Neural cell (in vitro differentiated cells): ENCODE data around the gene CACNA1C. TPM values are rescaled to one million over a fixed set of nuclear protein-coding genes. Genes with fewer than 3 reads are reported as not detected.
A peak's percentile ranks its signal among the peaks of the same experiment; 100 is the strongest.

Experiments
- H2AFZ ChIP-seq: fragments of 200-600, 300-800 bp; sonication (generic), shearing (Covaris generic); 2 replicates; pipeline ENCODE4 v1.6.0; 2014; ENCODE audit warnings: low read depth, mild to moderate bottlenecking, antibody characterized with exemption, low read length, moderate library complexity
- H3F3A ChIP-seq: fragments of 200-600 bp; shearing (Covaris generic); 2 replicates; pipeline ENCODE4 v1.6.1; 2016; ENCODE audit warnings: mild to moderate bottlenecking, moderate library complexity, mixed read lengths, antibody characterized with exemption, low read length; ENCODE audit not compliant: insufficient read depth, poor library complexity, severe bottlenecking
- H3K27ac ChIP-seq: fragments of 200-600, 300-800 bp; sonication (generic), shearing (Covaris generic); 2 replicates; pipeline ENCODE4 v1.5.1; 2014; ENCODE audit warnings: mild to moderate bottlenecking, low read length, moderate library complexity
- H3K27me3 ChIP-seq: fragments of 300-800, 200-600 bp; sonication (generic), shearing (Covaris generic); 2 replicates; pipeline ENCODE4 v1.6.0; 2014; ENCODE audit warnings: mild to moderate bottlenecking, low read depth, low read length, moderate library complexity; ENCODE audit not compliant: insufficient read depth
- H3K36me3 ChIP-seq: fragments of 300-800, 200-600 bp; sonication (generic), shearing (Covaris generic); 2 replicates; pipeline ENCODE4 v1.5.1; 2014; ENCODE audit warnings: mild to moderate bottlenecking, antibody characterized with exemption, low read length, moderate library complexity; ENCODE audit not compliant: insufficient read depth
- H3K4me2 ChIP-seq: fragments of 300-800, 200-600 bp; sonication (generic), shearing (Covaris generic); 2 replicates; pipeline ENCODE4 v1.6.0; 2014; ENCODE audit warnings: mild to moderate bottlenecking, low read length
- H3K4me3 ChIP-seq: fragments of 300-800, 200-600 bp; sonication (generic), shearing (Covaris generic); 2 replicates; pipeline ENCODE4 v1.5.1; 2014; ENCODE audit warnings: mild to moderate bottlenecking, low read length, moderate library complexity
- H3K79me2 ChIP-seq: fragments of 200-600 bp; shearing (Covaris generic); replicated peaks from 2 replicates; pipeline ENCODE4 v1.6.0; 2014; ENCODE audit warnings: mild to moderate bottlenecking, low read length, moderate library complexity; ENCODE audit not compliant: insufficient read depth
- H3K9ac ChIP-seq: fragments of 300-800, 200-600 bp; sonication (generic), shearing (Covaris generic); 2 replicates; pipeline ENCODE4 v1.6.1; 2016; ENCODE audit warnings: mild to moderate bottlenecking, low read length, mixed read lengths
- H3K9me2 ChIP-seq: fragments of 200-600 bp; shearing (Covaris generic); 2 replicates; pipeline ENCODE4 v1.6.1; 2016; ENCODE audit warnings: mild to moderate bottlenecking, low read length, mixed read lengths; ENCODE audit not compliant: insufficient read depth
- H3K9me3 ChIP-seq: fragments of 200-600, 300-800 bp; sonication (generic), shearing (Covaris generic); 2 replicates; pipeline ENCODE4 v1.6.1; 2016; ENCODE audit warnings: mild to moderate bottlenecking, mixed run types, low read length, moderate library complexity, mixed read lengths
- H4K20me1 ChIP-seq: fragments of 200-600 bp; shearing (Covaris generic); 2 replicates; pipeline ENCODE4 v1.6.1; 2016; ENCODE audit warnings: mild to moderate bottlenecking, mixed run types; ENCODE audit not compliant: insufficient read depth
- EP300 ChIP-seq: fragments of 450-650 bp; conservative IDR thresholded peaks from 2 replicates; pipeline ENCODE4 v1.6.1; 2014; ENCODE audit warnings: antibody characterized with exemption, mild to moderate bottlenecking, moderate library complexity; ENCODE audit not compliant: poor library complexity, severe bottlenecking
- EZH2 ChIP-seq: fragments of 200-600, 300-800 bp; shearing (Covaris generic), sonication (generic); IDR thresholded peaks from 2 replicates; pipeline ENCODE4 v1.6.1; 2014; ENCODE audit warnings: antibody characterized with exemption, low read length, borderline replicate concordance, mild to moderate bottlenecking; ENCODE audit not compliant: insufficient read depth, poor library complexity, severe bottlenecking
- MXI1 ChIP-seq: fragments of 450-650 bp; conservative IDR thresholded peaks from 2 replicates; pipeline ENCODE4 v1.6.1; 2014; ENCODE audit warnings: antibody characterized with exemption, mild to moderate bottlenecking; ENCODE audit not compliant: poor library complexity, severe bottlenecking
- POLR2AphosphoS5 ChIP-seq: IDR thresholded peaks from 2 replicates; pipeline ENCODE4 v1.6.1; 2012
- RAD21 ChIP-seq: fragments of 450-650 bp; conservative IDR thresholded peaks from 2 replicates; pipeline ENCODE4 v1.6.1; 2014; ENCODE audit warnings: antibody characterized with exemption, mild to moderate bottlenecking, moderate library complexity
- SMC3 ChIP-seq: fragments of 450-650 bp; conservative IDR thresholded peaks from 2 replicates; pipeline ENCODE4 v1.6.1; 2014; ENCODE audit warnings: antibody characterized with exemption, mild to moderate bottlenecking, moderate library complexity; ENCODE audit not compliant: poor library complexity
- polyA plus RNA-seq: library from polyadenylated mRNA; depleted of rRNA; stranded (reverse); fragments of >200 nt; gene quantifications from 2 replicates; pipeline ENCODE4 v1.2.3, GENCODE V29; 2014
- TF ChIP-seq, protein P1 (sequence below): fragments of 450-650 bp; IDR thresholded peaks from 2 replicates; pipeline ENCODE4 v1.5.1; 2014; ENCODE audit warnings: antibody characterized with exemption, mild to moderate bottlenecking, moderate library complexity; ENCODE audit not compliant: poor library complexity, severe bottlenecking
- TF ChIP-seq, protein P2 (sequence below): IDR thresholded peaks from 2 replicates; pipeline ENCODE4 v1.6.1; 2012; ENCODE audit warnings: borderline replicate concordance

Gene CACNA1C
- polyA plus RNA-seq, 1 donor from 2014 or later, result 9.7 TPM

DNA sequence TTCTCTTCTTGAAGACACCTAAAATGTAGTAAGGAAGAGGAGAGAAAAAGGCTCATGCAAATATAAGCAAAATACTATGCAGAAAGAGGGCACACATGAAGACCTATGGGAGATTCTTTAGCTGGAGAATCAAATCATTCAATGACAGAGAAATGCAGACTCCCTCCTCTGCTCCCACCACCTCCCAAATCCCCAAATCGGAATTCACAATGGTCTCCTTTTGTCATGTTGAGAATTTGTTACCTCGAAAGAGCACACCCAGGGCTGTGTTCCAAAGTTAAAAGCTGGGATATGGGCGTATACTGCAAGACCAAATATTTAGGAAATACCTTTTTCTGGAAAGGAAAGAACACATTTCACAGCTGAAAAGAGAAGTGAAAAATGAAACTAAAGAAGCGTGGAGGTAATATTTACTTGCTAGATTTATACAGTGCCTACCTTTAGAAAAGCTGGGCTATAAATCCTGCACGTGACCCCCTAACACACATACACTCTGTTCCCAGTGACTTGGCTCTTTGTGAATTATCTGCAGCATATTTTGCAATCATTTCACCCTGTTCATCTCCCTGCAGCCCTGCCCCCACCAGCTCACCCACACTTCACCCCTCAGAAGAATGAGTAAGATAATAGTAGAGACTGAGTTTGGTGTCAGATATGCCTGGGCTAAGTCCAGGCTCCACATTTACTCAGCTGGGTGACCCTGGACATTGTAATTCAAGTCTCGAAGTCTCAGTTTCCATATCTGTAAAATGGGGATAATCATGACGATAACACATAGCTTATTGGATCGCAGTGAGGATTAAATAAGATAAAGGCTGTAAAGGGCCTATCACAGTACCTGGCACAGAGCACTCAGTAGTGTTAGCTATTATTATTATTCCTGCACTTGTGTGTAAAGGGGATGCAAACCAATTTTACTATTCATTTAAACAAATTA is 2.9 kb upstream of the CACNA1C start:
- Histone ChIP-seq H4K20me1 (no peaks in the 10 kb centered on the region), H3K4me2 (no peak overlapping the region), H3K27me3 (no peaks in the 10 kb centered on the region)

DNA sequence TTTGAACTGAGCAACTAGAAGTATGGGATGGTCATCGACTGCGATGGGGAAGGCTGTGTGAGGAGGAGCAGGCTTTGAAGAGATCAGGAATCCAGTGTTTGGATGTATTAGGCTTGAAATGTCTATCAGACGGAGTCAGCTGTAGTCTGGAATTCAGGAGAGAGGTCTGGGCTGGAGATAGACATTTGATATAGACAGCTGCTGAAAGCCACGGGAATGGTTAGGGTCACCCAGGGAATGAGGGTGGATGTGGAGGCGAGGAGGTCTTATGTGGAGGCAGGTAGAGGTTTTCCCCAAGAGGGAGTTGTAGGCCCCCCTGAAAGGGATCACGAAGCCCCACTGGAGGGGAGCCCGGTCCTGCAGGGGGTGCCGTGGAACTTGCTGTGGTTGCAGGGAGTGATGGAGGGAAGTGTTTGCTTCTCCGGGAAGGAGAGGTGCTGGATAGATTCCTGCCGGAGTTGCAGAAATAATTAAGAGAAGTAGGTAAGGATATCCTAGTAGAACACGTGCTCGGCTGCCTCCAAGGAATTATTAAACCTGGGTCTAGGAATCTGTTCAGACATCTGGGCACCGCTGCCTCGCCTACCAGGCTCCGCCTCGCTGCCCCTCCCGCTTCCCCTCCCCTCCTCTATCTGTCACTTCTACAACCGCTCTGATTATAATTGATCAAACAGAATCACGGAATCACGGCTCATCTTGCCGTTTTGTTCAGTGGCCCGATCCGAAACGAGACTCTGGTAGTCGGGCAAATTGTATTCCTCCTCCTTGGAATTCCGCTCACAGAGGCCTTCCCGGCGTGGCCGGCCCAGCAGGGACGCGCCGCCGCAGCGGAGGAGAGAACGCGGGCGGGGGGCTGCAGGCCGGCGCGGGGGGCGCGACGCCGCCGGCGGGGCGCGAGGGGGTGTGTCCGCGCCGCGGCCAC is 826 bp upstream of the CACNA1C start:
- no peaks in the 10 kb centered on the region for H3K36me3 ChIP-seq
- H3K4me2 ChIP-seq, result peak overlapping the region; percentile 31
- H3F3A ChIP-seq, result no peaks in the 10 kb centered on the region
- H3K9ac ChIP-seq, result peak overlapping the region; percentile 72
- H3K4me3 ChIP-seq, result peak overlapping the region; percentile 73
- H3K27ac ChIP-seq, result peak overlapping the region; percentile 78
- H3K9me3 ChIP-seq, result no peaks in the 10 kb centered on the region
- no peaks in the 10 kb centered on the region for H4K20me1 ChIP-seq
- no peaks in the 10 kb centered on the region for H3K9me2 ChIP-seq
- H3K27me3 ChIP-seq, result no peaks in the 10 kb centered on the region
- peaks cover 29% of the 10 kb centered on the region for H3K79me2 ChIP-seq
- H2AFZ ChIP-seq, result no peak overlapping the region
- peak; percentile 19 for TF ChIP-seq EP300
- TF ChIP-seq RAD21, result peak; percentile 64
- no peak for TF ChIP-seq EZH2
- no peak for TF ChIP-seq POLR2AphosphoS5
- TF ChIP-seq MXI1, result peak; percentile 75
- TF ChIP-seq, protein P1, sequence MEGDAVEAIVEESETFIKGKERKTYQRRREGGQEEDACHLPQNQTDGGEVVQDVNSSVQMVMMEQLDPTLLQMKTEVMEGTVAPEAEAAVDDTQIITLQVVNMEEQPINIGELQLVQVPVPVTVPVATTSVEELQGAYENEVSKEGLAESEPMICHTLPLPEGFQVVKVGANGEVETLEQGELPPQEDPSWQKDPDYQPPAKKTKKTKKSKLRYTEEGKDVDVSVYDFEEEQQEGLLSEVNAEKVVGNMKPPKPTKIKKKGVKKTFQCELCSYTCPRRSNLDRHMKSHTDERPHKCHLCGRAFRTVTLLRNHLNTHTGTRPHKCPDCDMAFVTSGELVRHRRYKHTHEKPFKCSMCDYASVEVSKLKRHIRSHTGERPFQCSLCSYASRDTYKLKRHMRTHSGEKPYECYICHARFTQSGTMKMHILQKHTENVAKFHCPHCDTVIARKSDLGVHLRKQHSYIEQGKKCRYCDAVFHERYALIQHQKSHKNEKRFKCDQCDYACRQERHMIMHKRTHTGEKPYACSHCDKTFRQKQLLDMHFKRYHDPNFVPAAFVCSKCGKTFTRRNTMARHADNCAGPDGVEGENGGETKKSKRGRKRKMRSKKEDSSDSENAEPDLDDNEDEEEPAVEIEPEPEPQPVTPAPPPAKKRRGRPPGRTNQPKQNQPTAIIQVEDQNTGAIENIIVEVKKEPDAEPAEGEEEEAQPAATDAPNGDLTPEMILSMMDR, result peak; percentile 57
- TF ChIP-seq, protein P2, sequence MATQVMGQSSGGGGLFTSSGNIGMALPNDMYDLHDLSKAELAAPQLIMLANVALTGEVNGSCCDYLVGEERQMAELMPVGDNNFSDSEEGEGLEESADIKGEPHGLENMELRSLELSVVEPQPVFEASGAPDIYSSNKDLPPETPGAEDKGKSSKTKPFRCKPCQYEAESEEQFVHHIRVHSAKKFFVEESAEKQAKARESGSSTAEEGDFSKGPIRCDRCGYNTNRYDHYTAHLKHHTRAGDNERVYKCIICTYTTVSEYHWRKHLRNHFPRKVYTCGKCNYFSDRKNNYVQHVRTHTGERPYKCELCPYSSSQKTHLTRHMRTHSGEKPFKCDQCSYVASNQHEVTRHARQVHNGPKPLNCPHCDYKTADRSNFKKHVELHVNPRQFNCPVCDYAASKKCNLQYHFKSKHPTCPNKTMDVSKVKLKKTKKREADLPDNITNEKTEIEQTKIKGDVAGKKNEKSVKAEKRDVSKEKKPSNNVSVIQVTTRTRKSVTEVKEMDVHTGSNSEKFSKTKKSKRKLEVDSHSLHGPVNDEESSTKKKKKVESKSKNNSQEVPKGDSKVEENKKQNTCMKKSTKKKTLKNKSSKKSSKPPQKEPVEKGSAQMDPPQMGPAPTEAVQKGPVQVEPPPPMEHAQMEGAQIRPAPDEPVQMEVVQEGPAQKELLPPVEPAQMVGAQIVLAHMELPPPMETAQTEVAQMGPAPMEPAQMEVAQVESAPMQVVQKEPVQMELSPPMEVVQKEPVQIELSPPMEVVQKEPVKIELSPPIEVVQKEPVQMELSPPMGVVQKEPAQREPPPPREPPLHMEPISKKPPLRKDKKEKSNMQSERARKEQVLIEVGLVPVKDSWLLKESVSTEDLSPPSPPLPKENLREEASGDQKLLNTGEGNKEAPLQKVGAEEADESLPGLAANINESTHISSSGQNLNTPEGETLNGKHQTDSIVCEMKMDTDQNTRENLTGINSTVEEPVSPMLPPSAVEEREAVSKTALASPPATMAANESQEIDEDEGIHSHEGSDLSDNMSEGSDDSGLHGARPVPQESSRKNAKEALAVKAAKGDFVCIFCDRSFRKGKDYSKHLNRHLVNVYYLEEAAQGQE, result peak; percentile 77

More for the DNA sequence above, 2.9 kb upstream of the CACNA1C start:
- Histone ChIP-seq H3K79me2 (peaks cover 9% of the 10 kb centered on the region), H3K36me3 (no peaks in the 10 kb centered on the region), H3K9me2 (no peaks in the 10 kb centered on the region), H3F3A (no peaks in the 10 kb centered on the region), H3K9ac (no peak overlapping the region), H3K9me3 (no peaks in the 10 kb centered on the region), H3K27ac (no peak overlapping the region), H3K4me3 (no peak overlapping the region), H2AFZ (no peak overlapping the region)
- TF ChIP-seq, protein P2, result no peak
- TF ChIP-seq SMC3 (no peak), RAD21 (no peak), EP300 (no peak)
- TF ChIP-seq, protein P1, result no peak
